ENCODE measurements around the gene SETX.

- TF ChIP-seq CTCF (IDR thresholded peaks at IDR 0.05) (no peak), EZH2 (IDR thresholded peaks at IDR 0.05; ENCODE audit: borderline replicate concordance, insufficient read depth, low read depth, low read length, poor library complexity, severe bottlenecking) (no peak)
These were observed 115.8 kb downstream of the SETX start for GRCh38 chr9:132238992-132239391.

All from B cell (primary cell).